ENCODE data around the gene GOLGA8O.
"Not testable (repeated sequence)": the region's sequence is repeated elsewhere in the genome, so short reads cannot be mapped to it uniquely, and the experiment has no call there.

GRCh38 chr15:32427635-32428034 is 27.8 kb downstream of the GOLGA8O start:
- TF ChIP-seq CTCF, EZH2 (IDR thresholded peaks at IDR 0.05): not testable (repeated sequence)

Measured in neural progenitor cell (in vitro differentiated cells).